GM20000 (cell line): ENCODE results near the gene GABRB2.

Source experiments
- DNase-seq: peaks from one replicate; pipeline ENCODE4 v3.0.0; 2012; ENCODE audit warnings: low spot score
- CTCF ChIP-seq: IDR thresholded peaks from 2 replicates; pipeline ENCODE4 v1.5.1; 2012; ENCODE audit warnings: mild to moderate bottlenecking, control low read depth; ENCODE audit errors: extremely low read depth, missing control alignments

Gene GABRB2

GRCh38 chr5:161421067-161421466 is 125.5 kb downstream of the GABRB2 start:
- TF ChIP-seq CTCF = no peak
- no peak for DNase-seq

- no peak for DNase-seq
- TF ChIP-seq CTCF = no peak
Observed at GRCh38 chr5:161420521-161420920, 126.0 kb downstream of the GABRB2 start.

GRCh38 chr5:161414896-161415295 is 131.6 kb downstream of the GABRB2 start:
- no peak for TF ChIP-seq CTCF
- DNase-seq = no peak

GRCh38 chr5:161414037-161414436 is 132.5 kb downstream of the GABRB2 start:
- TF ChIP-seq CTCF = no peak
- DNase-seq = no peak

GRCh38 chr5:161412792-161413191 is 133.7 kb downstream of the GABRB2 start:
- no peak for TF ChIP-seq CTCF

GRCh38 chr5:161411156-161411555 is 135.4 kb downstream of the GABRB2 start:
- no peak for TF ChIP-seq CTCF
- DNase-seq = no peak

More at GRCh38 chr5:161412792-161413191, 133.7 kb downstream of the GABRB2 start:
- DNase-seq = no peak

- no peak for TF ChIP-seq CTCF
- no peak for DNase-seq
Observed at GRCh38 chr5:161410640-161411039, 135.9 kb downstream of the GABRB2 start.
